ENCODE measurements around the gene GNAQ. TPM values are rescaled to one million over a fixed set of nuclear protein-coding genes. Genes with fewer than 3 reads are reported as not detected.

The GNAQ gene
- total RNA-seq, 2 donors from 2014 or later: 84.1 to 86.5 TPM

GRCh38 chr9:77677957-77678535, 353.6 kb downstream of the GNAQ start:
- no peak for ATAC-seq

GRCh38 chr9:77677397-77677796, 354.2 kb downstream of the GNAQ start:
- ATAC-seq: no peak
- no peak for DNase-seq
- intact Hi-C loops (cut with DNase I, micrococcal nuclease): no loop called here

More at GRCh38 chr9:77677957-77678535, 353.6 kb downstream of the GNAQ start:
- intact Hi-C loops (cut with DNase I, micrococcal nuclease): no loop called here
- DNase-seq: no peak

GRCh38 chr9:77673941-77674791, 357.4 kb downstream of the GNAQ start:
- ATAC-seq: peak; percentile 53

GRCh38 chr9:77672183-77672582, 359.4 kb downstream of the GNAQ start:
- intact Hi-C loops (cut with DNase I, micrococcal nuclease): no loop called here
- DNase-seq (no peak), ATAC-seq (no peak)

More at GRCh38 chr9:77673941-77674791, 357.4 kb downstream of the GNAQ start:
- no peak for DNase-seq
- intact Hi-C loops (cut with DNase I, micrococcal nuclease): no loop called here

GRCh38 chr9:77667151-77667550, 364.5 kb downstream of the GNAQ start:
- ATAC-seq (no peak), DNase-seq (no peak)
- intact Hi-C loops (cut with DNase I, micrococcal nuclease): no loop called here

Other genes with a start within 250 kb of the GNAQ start
- 10 to 100 TPM in 1 of 2 donors, 1 to 10 TPM in 1; 7.9 to 11.1 TPM for gene CEP78, start 204.3 kb upstream of the GNAQ start, total RNA-seq